GM19452 (cell line): ENCODE measurements around the gene DLGAP1.

ENCODE experiments used
- ATAC-seq: cut with Tn5 transposase; IDR thresholded peaks from one replicate; pipeline ENCODE4 v1.9.1; 2021; ENCODE audit not compliant: unreplicated experiment

Gene DLGAP1

GRCh38 chr18:3793111-3793510 lies 662.0 kb downstream of the DLGAP1 start:
- no peak for ATAC-seq

GRCh38 chr18:3792711-3793110 lies 662.4 kb downstream of the DLGAP1 start:
- ATAC-seq = no peak

GRCh38 chr18:3791238-3791637 lies 663.9 kb downstream of the DLGAP1 start:
- no peak for ATAC-seq

- ATAC-seq = no peak
Measured at GRCh38 chr18:3790703-3791102, 664.4 kb downstream of the DLGAP1 start.

GRCh38 chr18:3789525-3789924 lies 665.6 kb downstream of the DLGAP1 start:
- ATAC-seq = no peak

- ATAC-seq = no peak
Measured at GRCh38 chr18:3784949-3785348, 670.2 kb downstream of the DLGAP1 start.

- no peak for ATAC-seq
Measured at GRCh38 chr18:3782901-3783300, 672.2 kb downstream of the DLGAP1 start.

GRCh38 chr18:3777719-3778118 lies 677.4 kb downstream of the DLGAP1 start:
- ATAC-seq = no peak

GRCh38 chr18:3777122-3777521 lies 678.0 kb downstream of the DLGAP1 start:
- no peak for ATAC-seq

- ATAC-seq = no peak
Measured at GRCh38 chr18:3775996-3776395, 679.1 kb downstream of the DLGAP1 start.

GRCh38 chr18:3773303-3773702 lies 681.8 kb downstream of the DLGAP1 start:
- ATAC-seq = no peak

GRCh38 chr18:3771121-3771971 lies 683.8 kb downstream of the DLGAP1 start:
- peak; percentile 98 for ATAC-seq

- ATAC-seq = no peak
Measured at GRCh38 chr18:3761266-3761665, 693.8 kb downstream of the DLGAP1 start.

GRCh38 chr18:3760741-3761140 lies 694.4 kb downstream of the DLGAP1 start:
- ATAC-seq = no peak

- no peak for ATAC-seq
Measured at GRCh38 chr18:3759099-3759498, 696.0 kb downstream of the DLGAP1 start.

- ATAC-seq = no peak
Measured at GRCh38 chr18:3758531-3758930, 696.6 kb downstream of the DLGAP1 start.

- ATAC-seq = no peak
Measured at GRCh38 chr18:3757361-3757760, 697.7 kb downstream of the DLGAP1 start.

- ATAC-seq = no peak
Measured at GRCh38 chr18:3753106-3753505, 702.0 kb downstream of the DLGAP1 start.

- ATAC-seq = no peak
Measured at GRCh38 chr18:3748086-3748485, 707.0 kb downstream of the DLGAP1 start.

- no peak for ATAC-seq
Measured at GRCh38 chr18:3747176-3747973, 707.7 kb downstream of the DLGAP1 start.

- ATAC-seq = no peak
Measured at GRCh38 chr18:3742541-3742940, 712.6 kb downstream of the DLGAP1 start.

- ATAC-seq = no peak
Measured at GRCh38 chr18:3741333-3741732, 713.8 kb downstream of the DLGAP1 start.
